GM19025 (cell line): ENCODE results near the gene USP22.

Experiments
- ATAC-seq: cut with Tn5 transposase; IDR thresholded peaks from one replicate; pipeline ENCODE4 v1.9.1; 2021; ENCODE audit warnings: mild to moderate bottlenecking, low read depth, moderate library complexity; ENCODE audit not compliant: unreplicated experiment

Gene USP22

GRCh38 chr17:21024024-21024423 is 18.8 kb downstream of the USP22 start:
- no peak for ATAC-seq

GRCh38 chr17:21021208-21021803 is 21.5 kb downstream of the USP22 start:
- no peak for ATAC-seq

- ATAC-seq: no peak
These were observed 22.2 kb downstream of the USP22 start for GRCh38 chr17:21020622-21021021.

GRCh38 chr17:21019976-21020586 is 22.7 kb downstream of the USP22 start:
- ATAC-seq: no peak

DNA sequence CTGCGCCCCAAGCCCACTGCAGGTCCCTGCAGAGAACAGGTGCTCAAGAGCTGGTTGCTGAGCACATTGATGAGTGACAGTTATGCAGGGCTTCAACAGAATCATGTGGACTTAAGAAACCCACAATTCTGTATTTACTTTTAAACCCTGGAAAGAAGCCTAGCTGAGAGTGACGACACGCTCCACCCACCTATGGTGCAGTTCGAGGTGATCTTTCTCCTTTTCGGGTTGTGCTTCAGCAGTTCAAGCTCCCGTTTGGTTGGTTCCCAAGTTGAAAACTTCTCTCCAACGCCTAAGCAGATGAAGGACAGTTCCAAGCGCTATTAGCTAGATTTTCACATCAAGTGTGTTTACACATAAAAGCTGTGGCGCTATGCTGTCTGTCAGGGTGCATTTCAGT is 23.9 kb downstream of the USP22 start:
- no peak for ATAC-seq

DNA sequence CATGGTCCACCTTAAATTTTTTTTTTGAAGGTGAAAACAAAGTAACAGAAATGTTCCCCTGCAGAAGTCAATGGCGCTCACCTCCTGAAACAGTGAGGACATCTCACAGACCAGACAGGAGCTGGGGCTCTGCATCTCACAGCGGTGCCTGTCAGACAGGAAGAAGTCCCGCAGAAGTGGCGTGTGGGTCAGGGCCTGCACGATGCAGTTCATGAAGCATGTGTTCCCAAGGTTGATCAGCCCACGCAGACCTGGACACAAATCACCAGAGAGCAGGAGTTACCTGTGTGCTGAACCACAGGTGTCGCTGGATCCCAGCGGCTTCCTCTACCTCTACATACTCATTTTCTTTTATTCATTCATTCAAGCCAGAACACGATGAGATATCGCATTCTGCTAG is 24.9 kb downstream of the USP22 start:
- no peak for ATAC-seq

DNA sequence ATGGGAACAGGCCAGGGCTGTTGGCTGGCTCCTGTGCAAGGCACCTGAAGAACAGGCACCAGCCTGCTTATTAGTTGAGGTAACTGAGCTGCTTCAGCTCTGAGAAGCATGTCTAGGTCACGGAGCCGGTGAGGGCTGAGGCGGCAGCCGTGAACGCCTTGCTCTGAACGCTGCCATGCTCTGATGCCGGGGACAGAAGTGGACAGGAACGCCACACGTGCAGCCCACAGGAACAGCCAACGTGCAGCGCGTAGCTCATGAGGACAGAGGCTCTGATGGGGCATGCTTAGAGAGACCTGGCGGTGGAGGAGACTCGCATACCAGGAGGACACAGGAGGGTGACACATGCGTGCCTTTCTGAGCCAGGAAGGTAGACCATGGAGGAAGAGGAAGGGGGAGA is 25.6 kb downstream of the USP22 start:
- no peak for ATAC-seq

DNA sequence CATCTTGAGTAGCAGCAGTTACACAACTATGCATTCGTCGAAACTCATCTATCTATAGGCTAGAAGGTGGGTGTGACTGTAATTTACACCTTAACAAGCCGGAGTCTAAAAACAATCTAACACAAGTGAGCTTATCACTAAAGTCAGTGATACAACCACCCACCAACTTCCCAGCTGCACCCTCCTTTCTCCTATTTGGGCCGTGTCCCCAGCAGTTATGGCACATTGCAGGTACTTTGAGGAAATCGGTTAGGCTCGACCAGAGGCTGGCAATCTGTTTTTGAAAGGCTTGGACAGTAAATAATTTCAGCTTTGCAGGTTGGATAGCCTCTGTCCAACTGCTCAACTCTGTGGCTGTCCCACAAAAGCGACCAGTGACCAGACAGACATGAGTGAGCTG is 26.0 kb downstream of the USP22 start:
- no peak for ATAC-seq

GRCh38 chr17:21015564-21015963 is 27.2 kb downstream of the USP22 start:
- no peak for ATAC-seq

DNA sequence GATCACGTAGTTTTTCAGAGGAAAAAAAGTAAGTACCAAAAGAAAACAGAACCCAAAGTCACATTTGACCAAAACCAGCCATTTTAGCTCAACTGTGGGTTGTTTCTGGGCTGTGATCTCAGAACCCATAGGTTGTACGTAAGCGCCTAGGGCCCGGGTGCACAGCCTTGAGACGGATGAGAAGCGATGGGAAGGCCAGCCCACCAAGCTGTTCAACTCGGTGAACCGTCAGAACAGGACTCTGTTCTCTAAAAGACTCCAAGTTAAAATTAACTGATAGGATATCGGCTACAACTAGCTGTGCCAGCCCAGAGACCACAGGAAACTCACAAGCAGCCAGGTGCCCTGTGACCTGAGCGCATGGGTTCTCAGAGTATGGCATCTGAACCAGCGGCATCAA is 28.3 kb downstream of the USP22 start:
- no peak for ATAC-seq

DNA sequence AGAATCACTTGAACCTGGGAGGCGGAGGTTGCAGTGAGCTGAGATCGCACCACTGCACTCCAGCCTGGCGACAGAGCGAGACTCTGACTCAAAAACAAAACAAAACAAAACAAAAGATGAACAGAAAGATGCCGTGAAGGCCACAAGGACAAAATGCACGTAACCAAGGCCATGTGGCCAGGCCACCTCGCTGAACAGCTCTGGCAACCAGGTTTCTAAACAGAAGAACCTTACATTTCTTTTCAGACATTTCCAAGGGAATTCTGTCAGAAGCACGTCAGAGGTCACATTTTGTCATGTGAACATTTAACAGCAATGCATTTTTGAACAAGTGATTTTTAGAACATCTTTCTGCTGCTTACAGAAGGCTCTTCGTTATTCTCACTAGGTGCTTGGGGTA is 28.8 kb downstream of the USP22 start:
- no peak for ATAC-seq

DNA sequence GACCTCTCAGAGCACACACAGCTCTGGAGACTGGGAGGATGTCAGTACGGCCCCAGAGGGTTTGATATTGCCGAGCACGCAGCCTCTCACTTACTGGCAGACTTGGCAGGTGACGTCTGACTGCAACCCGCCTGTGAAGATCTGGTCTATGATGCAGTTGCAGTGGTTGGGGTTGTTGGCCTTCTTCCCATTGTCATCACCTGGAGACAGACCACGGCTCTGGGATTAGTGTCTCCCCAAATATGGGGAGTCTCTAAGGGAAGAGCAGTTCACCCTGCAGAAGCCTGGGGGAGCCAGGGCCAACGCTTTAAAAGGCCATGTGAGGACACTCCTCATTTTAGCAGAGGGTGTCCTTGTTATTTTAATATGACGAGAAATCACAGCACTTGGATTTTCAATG is 30.1 kb downstream of the USP22 start:
- no peak for ATAC-seq

DNA sequence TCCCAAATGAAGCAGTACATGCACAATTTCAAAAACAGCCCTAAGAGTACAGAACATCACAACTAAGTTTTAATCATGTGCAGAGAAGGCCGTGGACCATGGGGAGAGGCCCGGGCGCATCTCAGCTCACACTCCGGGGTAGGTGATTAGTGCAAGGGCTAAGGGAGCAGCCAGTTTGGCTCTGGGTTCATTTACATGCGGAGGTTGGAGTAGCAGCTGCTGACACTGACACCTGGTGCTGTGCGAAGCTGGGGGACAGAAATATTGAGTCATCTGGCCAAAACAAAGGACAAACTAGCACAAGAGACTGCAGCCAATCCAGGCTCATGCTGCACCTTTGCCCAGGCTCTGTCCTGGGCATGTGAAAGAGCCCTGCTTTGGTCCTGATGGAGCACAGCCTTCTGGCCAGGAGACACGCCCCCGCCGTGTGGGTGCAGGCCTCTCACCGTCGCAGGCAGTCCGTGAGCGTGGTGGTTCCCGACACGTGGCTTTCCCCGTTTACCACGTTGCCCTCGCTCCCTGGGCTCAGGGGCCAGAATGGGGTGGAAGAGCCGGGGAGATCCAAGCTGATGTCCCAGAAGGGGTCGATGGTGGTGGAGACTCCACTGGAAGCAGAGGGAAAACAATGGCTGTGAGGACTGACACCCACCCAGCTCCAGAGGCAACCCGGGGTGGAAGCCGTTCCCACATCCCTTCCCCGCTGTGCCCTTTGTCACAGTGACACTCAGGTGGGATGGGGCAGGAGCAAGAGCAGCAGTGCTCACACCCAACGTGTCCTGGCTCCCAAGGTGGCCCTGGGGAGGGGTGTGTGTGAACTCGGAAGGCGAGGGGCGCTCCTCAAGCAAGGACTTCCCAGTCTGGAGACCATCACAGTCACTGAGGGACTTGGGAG is 31.9 kb downstream of the USP22 start:
- no peak for ATAC-seq

- no peak for ATAC-seq
These were observed 33.7 kb downstream of the USP22 start for GRCh38 chr17:21008992-21009671.

GRCh38 chr17:21008160-21008915 is 34.5 kb downstream of the USP22 start:
- ATAC-seq: no peak

- no peak for ATAC-seq
These were observed 35.2 kb downstream of the USP22 start for GRCh38 chr17:21007646-21008045.

GRCh38 chr17:21005803-21006202 is 37.0 kb downstream of the USP22 start:
- ATAC-seq: no peak

GRCh38 chr17:21005367-21005766 is 37.4 kb downstream of the USP22 start:
- no peak for ATAC-seq

DNA sequence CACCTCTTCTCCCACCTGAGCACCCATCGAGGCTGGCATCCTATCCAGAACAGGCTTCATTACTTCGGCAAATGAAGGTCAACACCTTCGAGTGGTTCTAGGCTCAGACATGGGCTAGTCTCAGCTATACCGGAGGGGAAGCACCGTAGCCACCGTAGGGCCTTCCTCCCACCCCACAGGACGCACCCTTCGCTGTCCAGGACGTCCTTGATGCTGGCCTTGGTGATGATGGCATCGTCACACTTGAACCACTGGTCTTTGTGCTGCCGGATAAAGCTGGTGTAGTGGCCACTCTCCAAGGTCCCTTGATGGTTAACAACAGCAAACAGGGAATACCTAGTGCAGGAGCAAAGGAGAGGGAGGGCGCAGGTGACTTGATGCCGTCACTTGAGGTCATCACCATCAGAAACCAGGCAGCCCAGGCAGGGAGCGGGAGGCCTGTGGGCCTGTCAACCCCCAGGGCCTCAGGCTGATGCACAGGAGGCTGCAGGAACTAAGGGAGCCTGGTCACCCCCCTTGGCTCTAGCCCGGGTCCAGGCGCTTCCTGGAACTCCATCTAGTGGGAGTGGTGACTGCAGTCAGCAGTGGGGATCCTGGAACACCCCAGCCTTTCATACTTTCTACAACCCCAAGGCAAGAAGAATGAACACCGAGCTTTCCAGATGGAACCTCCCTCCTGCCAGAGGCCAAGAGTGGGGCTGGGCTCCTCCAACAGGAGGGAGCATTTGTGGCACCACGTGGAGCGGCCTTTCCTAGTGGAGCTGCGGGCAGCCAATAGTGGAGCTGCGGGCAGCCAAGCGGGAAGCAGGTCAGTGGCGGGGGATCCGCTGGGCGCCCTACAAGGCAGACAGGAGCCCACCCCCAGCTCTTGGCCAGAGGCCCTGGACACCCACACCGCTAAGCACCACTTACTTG is 38.5 kb downstream of the USP22 start:
- no peak for ATAC-seq
